Uterus (tissue), 2 donors: ENCODE data around the gene AK6.

ENCODE experiments used
- POLR2A ChIP-seq, 2 donors: fragments of 450-650 bp; IDR thresholded peaks; one replicate each; pipeline ENCODE4 v1.6.1; 2016; ENCODE audit warnings: antibody characterized with exemption in 2 of 2, mild to moderate bottlenecking in 1 of 2, moderate library complexity in 1 of 2
- TF ChIP-seq, protein P1 (sequence below), 4 experiments: fragments of 200-600 bp in 2 of 4; fragments of 450-650 bp in 2 of 4; sonication (generic) in 2 of 4; IDR thresholded peaks; one replicate each; pipeline ENCODE4 v1.5.1; 2016 to 2019; ENCODE audit warnings: antibody characterized with exemption in 4 of 4, mild to moderate bottlenecking in 2 of 4, moderate library complexity in 1 of 4

DNA sequence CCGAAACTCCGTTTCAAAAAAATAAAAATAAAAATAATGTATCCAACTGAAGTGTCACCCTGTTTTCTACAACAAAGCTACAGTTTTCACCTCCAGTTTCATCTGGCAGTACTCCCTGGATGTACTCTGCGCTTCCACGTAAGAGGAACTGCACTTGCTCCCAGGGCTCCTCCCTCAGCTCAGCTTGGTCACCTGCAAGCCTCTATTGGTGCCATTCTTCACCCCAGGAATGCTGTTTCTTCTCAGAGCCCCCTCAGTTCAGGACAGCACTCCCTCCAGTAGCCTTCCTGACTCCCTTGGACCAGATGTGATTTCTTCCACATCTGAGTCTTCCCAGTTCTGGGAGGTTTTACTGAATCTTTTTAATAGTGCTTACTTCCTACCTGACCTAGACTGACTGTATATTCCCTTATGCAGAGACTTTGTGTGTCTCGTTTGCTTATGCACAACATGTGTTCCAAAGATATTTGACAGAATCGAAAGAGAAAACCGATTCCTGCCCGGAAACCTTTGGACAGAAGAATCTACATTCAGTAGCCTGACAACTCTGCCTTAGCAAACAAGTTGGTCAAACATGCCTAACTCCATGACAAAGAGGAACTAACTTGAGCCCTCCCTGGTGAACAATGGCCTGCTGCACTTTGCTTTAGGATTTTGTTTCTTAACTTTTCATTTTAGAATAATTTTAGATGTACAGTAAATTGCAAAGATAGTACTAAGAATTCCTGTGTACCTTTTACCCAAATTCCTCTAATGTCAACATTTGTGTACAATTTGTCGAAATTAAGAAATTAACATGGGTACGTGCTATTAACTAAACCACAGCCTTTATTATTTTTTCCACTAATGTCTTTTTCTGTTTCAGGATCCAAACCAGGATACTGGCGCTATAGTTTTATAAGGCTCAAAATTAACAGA lies 37.5 kb downstream of the AK6 start:
- TF ChIP-seq, protein P1, sequence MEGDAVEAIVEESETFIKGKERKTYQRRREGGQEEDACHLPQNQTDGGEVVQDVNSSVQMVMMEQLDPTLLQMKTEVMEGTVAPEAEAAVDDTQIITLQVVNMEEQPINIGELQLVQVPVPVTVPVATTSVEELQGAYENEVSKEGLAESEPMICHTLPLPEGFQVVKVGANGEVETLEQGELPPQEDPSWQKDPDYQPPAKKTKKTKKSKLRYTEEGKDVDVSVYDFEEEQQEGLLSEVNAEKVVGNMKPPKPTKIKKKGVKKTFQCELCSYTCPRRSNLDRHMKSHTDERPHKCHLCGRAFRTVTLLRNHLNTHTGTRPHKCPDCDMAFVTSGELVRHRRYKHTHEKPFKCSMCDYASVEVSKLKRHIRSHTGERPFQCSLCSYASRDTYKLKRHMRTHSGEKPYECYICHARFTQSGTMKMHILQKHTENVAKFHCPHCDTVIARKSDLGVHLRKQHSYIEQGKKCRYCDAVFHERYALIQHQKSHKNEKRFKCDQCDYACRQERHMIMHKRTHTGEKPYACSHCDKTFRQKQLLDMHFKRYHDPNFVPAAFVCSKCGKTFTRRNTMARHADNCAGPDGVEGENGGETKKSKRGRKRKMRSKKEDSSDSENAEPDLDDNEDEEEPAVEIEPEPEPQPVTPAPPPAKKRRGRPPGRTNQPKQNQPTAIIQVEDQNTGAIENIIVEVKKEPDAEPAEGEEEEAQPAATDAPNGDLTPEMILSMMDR (IDR thresholded peaks at IDR 0.05) = no peak
- no peak for TF ChIP-seq POLR2A (IDR thresholded peaks at IDR 0.05)
